ENCODE measurements around the gene HEXA. TPM values are rescaled to one million over a fixed set of nuclear protein-coding genes. Genes with fewer than 3 reads are reported as not detected.

The HEXA gene
- total RNA-seq, 1 experiment from 2014 or later = 199 TPM

GRCh38 chr15:72369964-72370363 lies 5.8 kb downstream of the HEXA start:
- ChIA-PET POLR2A (interaction anchor here (0.7 kb wide), 1 partner anchor 36 kb away, joined by 6 read pairs; no protein-coding TSS in a partner anchor), CTCF (no interaction called here)
- no peaks in the 10 kb centered on the region for H3K36me3 ChIP-seq (ENCODE audit: control insufficient read depth, insufficient read depth, low read length)
- H3K4me1 ChIP-seq (ENCODE audit: control insufficient read depth, insufficient read depth, low read length) = peaks cover 5% of the 10 kb centered on the region; the same call in 1 of the 2 replicates
- BruUV-seq (replicated peaks) = no TSS peak
- TF ChIP-seq POLR2AphosphoS5 (IDR thresholded peaks at IDR 0.05; ENCODE audit: low read depth, low read length) (no peak), REST (IDR thresholded peaks at IDR 0.05; ENCODE audit: insufficient read depth in 1 of 2, low read depth in 2 of 2, low read length in 1 of 2) (no peak), CTCF (IDR thresholded peaks at IDR 0.05) (no peak), TCF7L2 (IDR thresholded peaks at IDR 0.05; ENCODE audit: low read depth, low read length) (no peak), SIN3A (IDR thresholded peaks at IDR 0.05; ENCODE audit: borderline replicate concordance, insufficient read depth, low read depth, low read length) (no peak)
- no peaks in the 10 kb centered on the region for H3K27me3 ChIP-seq (ENCODE audit: control insufficient read depth, insufficient read depth, low read length)
- intact Hi-C loops (cut with micrococcal nuclease; ENCODE audit: unreplicated experiment) (loop anchor here (10.0 kb wide), 1 partner anchor 105 kb away; the partner anchor contains the start of gene ARIH1), in situ Hi-C loops (cut with HindIII; ENCODE audit: low pct_unique_long_range_greater_than_20kb, low sequenced_read_pairs) (no loop called here)
- ATAC-seq (no peak), DNase-seq (ENCODE audit: low read depth, low spot score) (no peak)
- no peak overlapping the region for H3K27ac ChIP-seq (ENCODE audit: low read length)
- no peaks in the 10 kb centered on the region for H3K9me3 ChIP-seq (ENCODE audit: control insufficient read depth, insufficient read depth, low read depth, low read length)
- no peak overlapping the region for H3K4me3 ChIP-seq (ENCODE audit: low read depth in 2 of 2, low read length in 2 of 2)

GRCh38 chr15:72368899-72369298 lies 6.9 kb downstream of the HEXA start:
- no peaks in the 10 kb centered on the region for H3K9me3 ChIP-seq (ENCODE audit: control insufficient read depth, insufficient read depth, low read depth, low read length)
- in situ Hi-C loops (cut with HindIII; ENCODE audit: low pct_unique_long_range_greater_than_20kb, low sequenced_read_pairs) (no loop called here), intact Hi-C loops (cut with micrococcal nuclease; ENCODE audit: unreplicated experiment) (no loop called here)
- H3K27me3 ChIP-seq (ENCODE audit: control insufficient read depth, insufficient read depth, low read length) = no peaks in the 10 kb centered on the region
- H3K36me3 ChIP-seq (ENCODE audit: control insufficient read depth, insufficient read depth, low read length) = no peaks in the 10 kb centered on the region
- no peak overlapping the region for H3K4me3 ChIP-seq (ENCODE audit: low read depth in 2 of 2, low read length in 2 of 2)
- DNase-seq (ENCODE audit: low read depth, low spot score) (no peak), ATAC-seq (no peak)
- no peak overlapping the region for H3K27ac ChIP-seq (ENCODE audit: low read length)
- no TSS peak for BruUV-seq (replicated peaks)
- H3K4me1 ChIP-seq (ENCODE audit: control insufficient read depth, insufficient read depth, low read length) = no peaks in the 10 kb centered on the region
- TF ChIP-seq REST (IDR thresholded peaks at IDR 0.05; ENCODE audit: insufficient read depth in 1 of 2, low read depth in 2 of 2, low read length in 1 of 2) (no peak), TCF7L2 (IDR thresholded peaks at IDR 0.05; ENCODE audit: low read depth, low read length) (no peak), CTCF (IDR thresholded peaks at IDR 0.05) (no peak), POLR2AphosphoS5 (IDR thresholded peaks at IDR 0.05; ENCODE audit: low read depth, low read length) (no peak), SIN3A (IDR thresholded peaks at IDR 0.05; ENCODE audit: borderline replicate concordance, insufficient read depth, low read depth, low read length) (no peak)
- ChIA-PET CTCF (no interaction called here), POLR2A (no interaction called here)

Data from Panc1 (cell line).